Suprapubic skin (tissue), 4 donors: Measurements from ENCODE around the gene PITPNM3.

Experiments used
- CTCF ChIP-seq, 2 donors: fragments of 200-600 bp in 1 of 2; fragments of 450-650 bp in 1 of 2; sonication (generic) in 1 of 2; IDR thresholded peaks; one replicate each; pipeline ENCODE4 v1.5.1; 2016 to 2019; ENCODE audit warnings: antibody characterized with exemption in 2 of 2, mild to moderate bottlenecking in 1 of 2, moderate library complexity in 1 of 2
- POLR2A ChIP-seq, 2 donors: fragments of 450-650 bp; IDR thresholded peaks; one replicate each; pipeline ENCODE4 v1.6.1; 2017; ENCODE audit warnings: antibody characterized with exemption in 2 of 2, mild to moderate bottlenecking in 2 of 2, moderate library complexity in 2 of 2
- POLR2AphosphoS5 ChIP-seq, 3 donors: sonication (generic); formaldehyde crosslinking; IDR thresholded peaks; one replicate each; pipeline ENCODE4 v1.6.1; 2017; ENCODE audit warnings: antibody characterized with exemption in 3 of 3

DNA sequence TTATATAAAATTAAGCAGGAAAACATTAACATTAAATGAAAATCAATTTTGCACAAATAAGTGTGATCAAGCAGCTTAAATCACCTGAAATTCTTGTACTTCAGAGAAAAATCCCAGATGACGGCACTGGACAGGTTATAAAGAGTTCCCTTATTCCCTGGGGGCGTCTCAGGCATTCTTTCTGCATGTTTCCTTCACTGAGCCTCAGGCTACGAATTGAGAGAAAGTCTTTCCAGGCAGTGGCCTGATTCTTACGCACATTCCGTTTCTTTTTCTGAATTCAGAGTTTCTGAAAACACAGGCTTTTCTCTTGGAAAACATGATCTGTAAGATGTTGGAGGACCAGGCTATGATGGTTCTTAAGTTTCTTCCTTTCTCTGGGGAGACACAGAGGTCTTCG, 22.1 kb upstream of the PITPNM3 start:
- no peak for TF ChIP-seq POLR2AphosphoS5 (IDR thresholded peaks at IDR 0.05)
- no peak for TF ChIP-seq POLR2A (IDR thresholded peaks at IDR 0.05)
- TF ChIP-seq CTCF (IDR thresholded peaks at IDR 0.05): no peak
